Activated T-helper 1 cell treated with Interleukin-2 at 50 U/mL for 16 hours (primary cell): ENCODE data around the gene GIMAP1.
A peak's percentile ranks its signal among the peaks of the same experiment; 100 is the strongest.

Experiments
- DNase-seq: peaks from one replicate; pipeline ENCODE4 v3.0.0-alpha.2; 2020; ENCODE audit warnings: low read depth

Gene GIMAP1

GRCh38 chr7:150748376-150748775 lies 32.0 kb downstream of the GIMAP1 start:
- no peak for DNase-seq

DNA sequence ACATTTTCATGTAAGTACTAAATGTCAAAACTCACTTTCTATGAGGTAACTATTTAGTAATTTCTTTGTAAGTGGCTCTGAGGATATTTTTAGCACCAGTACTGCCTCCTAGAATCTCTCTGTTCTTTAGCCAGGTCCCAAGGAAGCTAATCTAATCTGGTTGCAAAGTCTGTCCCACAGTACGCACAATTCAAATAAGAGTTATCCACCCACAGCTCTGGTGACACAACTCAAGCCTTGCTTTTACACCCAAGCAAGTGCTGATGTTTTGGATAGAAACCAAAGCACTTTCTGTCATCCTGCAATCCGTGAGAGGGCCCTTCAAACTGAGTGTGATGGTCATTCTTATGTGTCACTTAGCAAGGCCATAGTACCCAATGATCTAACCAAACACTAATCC lies 35.3 kb downstream of the GIMAP1 start:
- DNase-seq = no peak

DNA sequence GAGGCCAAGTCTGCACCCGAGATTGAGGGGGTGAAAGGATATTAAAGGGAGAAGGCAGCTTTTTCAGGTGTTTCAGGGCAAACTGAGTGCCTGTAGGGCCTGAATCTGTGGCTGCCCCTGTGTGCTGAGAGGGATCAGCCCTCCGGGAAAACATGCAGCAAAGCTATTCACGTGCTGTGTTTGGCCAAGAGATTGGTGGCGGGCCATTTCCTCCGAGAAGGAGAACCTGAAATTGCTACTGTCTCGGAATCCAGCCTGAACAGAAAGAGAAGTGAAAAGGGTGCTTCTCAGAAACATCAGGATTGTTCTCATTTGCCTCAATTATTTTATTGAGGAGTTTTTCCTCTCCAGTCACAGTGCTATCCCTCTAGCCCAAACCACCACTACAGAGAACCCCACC lies 36.8 kb downstream of the GIMAP1 start:
- DNase-seq = no peak

DNA sequence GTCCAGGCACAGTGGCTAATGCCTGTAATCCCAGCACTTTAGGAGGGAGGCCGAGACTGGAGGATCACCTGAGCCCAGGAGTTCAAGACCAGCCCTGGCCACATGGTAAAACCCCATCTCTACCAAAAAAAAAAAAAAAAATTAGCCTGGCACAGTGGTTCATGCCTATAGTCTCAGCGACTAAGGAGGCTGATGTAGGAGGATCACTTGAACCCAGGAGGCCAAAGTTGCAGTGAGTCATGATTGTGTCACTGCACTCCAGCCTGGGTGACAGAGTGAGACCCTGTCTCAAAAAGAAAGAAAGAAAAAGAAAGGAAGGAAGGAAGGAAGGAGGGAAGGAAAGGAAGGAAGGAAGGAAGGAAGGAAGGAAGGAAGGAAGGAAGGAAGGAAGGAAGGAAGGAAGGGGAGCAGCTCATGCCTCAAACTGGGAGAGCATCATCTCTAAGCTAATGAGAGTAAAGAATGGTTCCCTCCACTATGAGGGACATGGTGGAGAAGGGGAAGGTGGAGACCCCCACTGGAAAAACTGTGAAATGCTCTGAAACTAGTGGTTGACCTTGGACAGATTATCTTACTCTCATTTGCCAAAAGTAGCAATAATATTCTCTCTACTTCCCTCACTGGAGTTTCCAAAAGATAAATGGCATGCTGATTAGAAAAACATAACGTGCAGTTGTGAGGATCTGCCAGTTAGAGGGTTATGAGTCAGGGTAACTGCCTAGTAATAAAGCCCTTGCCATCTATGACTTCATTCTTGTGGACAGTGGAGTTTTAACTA lies 37.6 kb downstream of the GIMAP1 start:
- DNase-seq = no peak

GRCh38 chr7:150754951-150755350 lies 38.5 kb downstream of the GIMAP1 start:
- no peak for DNase-seq

- peak; percentile 60 for DNase-seq
Measured at GRCh38 chr7:150755473-150756099, 39.2 kb downstream of the GIMAP1 start.

- no peak for DNase-seq
Measured at GRCh38 chr7:150756166-150756565, 39.8 kb downstream of the GIMAP1 start.

DNA sequence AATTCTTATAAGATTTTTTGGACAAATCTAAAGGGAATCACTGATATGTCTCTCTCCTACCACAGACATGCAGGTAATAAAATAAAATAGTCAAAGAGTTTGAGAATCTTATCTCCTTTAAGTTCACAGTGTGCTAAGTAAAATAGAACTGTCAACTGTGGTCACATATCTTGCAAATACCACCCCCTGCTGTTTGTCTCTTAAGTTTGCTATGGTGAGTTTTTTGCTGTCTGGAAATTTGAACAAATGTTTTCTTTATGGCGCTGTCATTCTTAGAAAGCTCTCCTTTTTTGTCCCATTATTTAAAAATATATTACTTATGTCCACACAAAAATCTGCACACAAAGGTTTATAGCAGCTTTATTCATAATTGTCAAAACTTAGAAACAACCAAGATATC lies 40.4 kb downstream of the GIMAP1 start:
- DNase-seq = no peak

DNA sequence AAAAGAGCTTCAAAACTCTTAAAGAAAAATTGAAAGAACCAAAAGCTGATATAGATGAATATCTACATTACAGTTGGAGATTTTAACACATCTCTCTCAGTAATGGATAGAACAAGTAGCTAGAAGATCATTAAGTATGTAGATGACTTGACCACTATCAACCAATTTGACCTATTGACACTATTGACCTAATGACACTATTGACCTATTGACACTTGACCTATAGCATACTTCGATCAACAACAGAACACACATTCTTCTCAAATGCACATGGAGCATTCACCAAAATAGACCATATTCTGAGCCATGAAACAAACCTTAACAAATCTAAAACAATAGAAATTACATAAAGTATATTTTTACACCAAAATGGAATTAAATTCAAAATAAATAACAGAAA lies 43.1 kb downstream of the GIMAP1 start:
- DNase-seq = no peak

DNA sequence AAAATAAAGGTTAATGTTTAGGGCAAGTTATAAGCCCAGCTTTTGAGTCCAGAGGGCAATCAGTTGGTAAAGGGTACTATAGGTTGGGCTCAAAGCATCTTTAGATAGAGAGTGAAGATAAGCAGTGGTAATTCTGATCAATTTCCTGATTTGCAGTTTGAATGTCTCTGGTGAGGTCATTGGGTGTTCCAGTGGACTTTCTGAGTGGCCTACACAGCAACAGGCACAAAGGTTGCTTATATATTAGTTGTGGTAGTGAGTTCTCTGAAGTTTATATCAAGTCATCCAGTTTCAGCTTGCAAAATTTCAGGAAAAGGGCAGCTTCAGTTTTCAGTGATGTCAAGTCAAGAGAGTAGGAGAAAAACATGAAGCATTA lies 49.9 kb downstream of the GIMAP1 start:
- DNase-seq = no peak

DNA sequence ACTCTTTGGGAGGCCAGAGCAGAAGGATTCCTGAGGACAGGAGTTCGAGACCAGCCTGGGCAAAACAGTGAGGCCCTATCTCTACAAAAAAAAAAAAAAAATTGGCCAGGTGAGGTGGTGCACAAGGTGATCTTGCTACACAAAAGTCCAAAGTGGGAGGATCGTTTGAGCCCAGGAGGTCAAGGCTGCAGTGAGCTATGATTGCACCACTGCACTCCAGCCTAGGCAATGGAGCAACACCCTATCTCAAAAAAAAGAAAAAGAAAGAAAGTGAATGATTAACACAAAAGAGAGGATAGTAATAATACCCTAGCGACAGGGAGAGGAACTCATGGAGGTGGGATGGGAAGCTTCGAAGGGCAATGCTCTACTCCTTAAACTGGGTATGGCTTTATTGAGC lies 53.4 kb downstream of the GIMAP1 start:
- no peak for DNase-seq
